Suprapubic skin (tissue), 3 donors: ENCODE results near the gene WDR11.

ENCODE experiments used
- CTCF ChIP-seq, 2 donors: fragments of 200-600 bp in 1 of 2; fragments of 450-650 bp in 1 of 2; sonication (generic) in 1 of 2; IDR thresholded peaks; one replicate each; pipeline ENCODE4 v1.5.1; 2016 to 2019; ENCODE audit warnings: antibody characterized with exemption in 2 of 2, mild to moderate bottlenecking in 1 of 2, moderate library complexity in 1 of 2
- POLR2AphosphoS5 ChIP-seq, 3 donors: sonication (generic); formaldehyde crosslinking; IDR thresholded peaks; one replicate each; pipeline ENCODE4 v1.6.1; 2017; ENCODE audit warnings: antibody characterized with exemption in 3 of 3

GRCh38 chr10:120929166-120929565 is 78.0 kb downstream of the WDR11 start:
- no peak for TF ChIP-seq CTCF (IDR thresholded peaks at IDR 0.05)
- TF ChIP-seq POLR2AphosphoS5 (IDR thresholded peaks at IDR 0.05): no peak
